Loucy (cell line): ENCODE data around the gene KEL.

ENCODE experiments used
- H2AFZ ChIP-seq: fragments of 200-600 bp; sonication (generic); 2 replicates; pipeline ENCODE4 v1.6.0; 2016; ENCODE audit warnings: antibody characterized with exemption, mild to moderate bottlenecking, low read length, moderate library complexity
- H3F3A ChIP-seq: fragments of 200-600 bp; 2 replicates; pipeline ENCODE4 v1.6.0; 2016; ENCODE audit warnings: antibody characterized with exemption, low read depth, mild to moderate bottlenecking
- H3K27me3 ChIP-seq: fragments of 200-600 bp; sonication (generic); 2 replicates; pipeline ENCODE4 v1.6.1; 2014; ENCODE audit warnings: low read length, mild to moderate bottlenecking; ENCODE audit not compliant: insufficient read depth, poor library complexity, severe bottlenecking
- H3K36me3 ChIP-seq: fragments of 200-600 bp; sonication (generic); 2 replicates; pipeline ENCODE4 v1.6.1; 2016; ENCODE audit warnings: low read length; ENCODE audit not compliant: insufficient read depth
- H3K4me1 ChIP-seq: fragments of 200-600 bp; sonication (generic); 2 replicates; pipeline ENCODE4 v1.5.1; 2014; ENCODE audit warnings: low read length, mild to moderate bottlenecking; ENCODE audit not compliant: insufficient read depth, poor library complexity, severe bottlenecking
- H3K4me2 ChIP-seq: fragments of 200-600 bp; sonication (generic); 2 replicates; pipeline ENCODE4 v1.6.0; 2014; ENCODE audit warnings: antibody characterized with exemption, low read length, low read depth, mild to moderate bottlenecking; ENCODE audit not compliant: poor library complexity, severe bottlenecking
- H3K4me3 ChIP-seq: fragments of 200-600 bp; sonication (generic); 2 replicates; pipeline ENCODE4 v1.5.1; 2014; ENCODE audit warnings: low read length, mild to moderate bottlenecking, mixed read lengths; ENCODE audit not compliant: poor library complexity, severe bottlenecking
- H3K79me2 ChIP-seq: fragments of 200-600 bp; sonication (generic); 2 replicates; pipeline ENCODE4 v1.6.1; 2014; ENCODE audit warnings: low read length; ENCODE audit not compliant: insufficient read depth
- H3K9ac ChIP-seq: fragments of 200-600 bp; sonication (generic); 2 replicates; pipeline ENCODE4 v1.6.0; 2014; ENCODE audit warnings: mild to moderate bottlenecking, low read depth, low read length, moderate library complexity; ENCODE audit not compliant: poor library complexity, severe bottlenecking
- H3K9me2 ChIP-seq: fragments of 200-600 bp; sonication (generic); replicated peaks from 2 replicates; pipeline ENCODE4 v1.6.1; 2016; ENCODE audit warnings: low read depth, low read length, mixed read lengths
- H3K9me3 ChIP-seq: fragments of 200-600 bp; sonication (generic); 2 replicates; pipeline ENCODE4 v1.6.1; 2014; ENCODE audit warnings: mild to moderate bottlenecking, antibody characterized with exemption, low read length, low read depth; ENCODE audit not compliant: insufficient read depth
- H4K20me1 ChIP-seq: fragments of 200-600 bp; sonication (generic); 2 replicates; pipeline ENCODE4 v1.6.0; 2014; ENCODE audit warnings: antibody characterized with exemption, low read length, mild to moderate bottlenecking; ENCODE audit not compliant: insufficient read depth, poor library complexity, severe bottlenecking
- EZH2phosphoT487 ChIP-seq: fragments of 200-600 bp; IDR thresholded peaks from 2 replicates; pipeline ENCODE4 v1.6.1; 2018; ENCODE audit warnings: antibody characterized with exemption, mild to moderate bottlenecking, moderate library complexity, borderline replicate concordance
- TF ChIP-seq, protein P1 (sequence below): fragments of 200-600 bp; sonication (generic); conservative IDR thresholded peaks from 2 replicates; pipeline ENCODE4 v1.5.1; 2014; ENCODE audit warnings: mild to moderate bottlenecking, antibody characterized with exemption, low read length

The KEL gene

DNA sequence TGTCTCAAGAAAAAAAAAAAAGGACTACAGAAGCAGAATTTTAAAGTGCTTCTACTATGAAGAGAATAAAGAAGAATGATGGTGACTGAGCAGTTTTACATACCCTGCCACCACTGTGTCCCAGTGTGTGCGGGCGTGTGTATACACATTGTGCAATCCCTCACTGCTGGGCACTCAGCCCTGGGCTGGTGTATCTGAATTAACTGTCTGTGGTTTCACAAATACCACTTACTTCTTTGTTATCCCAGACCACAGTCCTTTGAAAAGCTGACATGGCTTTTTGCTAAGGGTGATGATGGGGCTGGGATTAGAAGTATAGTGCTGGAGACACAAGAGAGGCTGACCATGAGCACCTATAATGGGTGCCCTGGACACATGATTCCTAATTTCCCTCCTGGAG, 55.5 kb downstream of the KEL start:
- Histone ChIP-seq H3K27me3 (no peaks in the 10 kb centered on the region), H3K36me3 (no peaks in the 10 kb centered on the region), H4K20me1 (no peaks in the 10 kb centered on the region), H3K9ac (no peak overlapping the region), H3K9me3 (0 out of 2 replicates have a peak, but pooled peaks cover 9% of the 10 kb centered on the region), H3F3A (no peaks in the 10 kb centered on the region), H3K9me2 (no peaks in the 10 kb centered on the region), H3K79me2 (no peaks in the 10 kb centered on the region), H2AFZ (no peak overlapping the region), H3K4me3 (no peak overlapping the region), H3K4me2 (no peak overlapping the region), H3K4me1 (no peaks in the 10 kb centered on the region)
- TF ChIP-seq, protein P1, sequence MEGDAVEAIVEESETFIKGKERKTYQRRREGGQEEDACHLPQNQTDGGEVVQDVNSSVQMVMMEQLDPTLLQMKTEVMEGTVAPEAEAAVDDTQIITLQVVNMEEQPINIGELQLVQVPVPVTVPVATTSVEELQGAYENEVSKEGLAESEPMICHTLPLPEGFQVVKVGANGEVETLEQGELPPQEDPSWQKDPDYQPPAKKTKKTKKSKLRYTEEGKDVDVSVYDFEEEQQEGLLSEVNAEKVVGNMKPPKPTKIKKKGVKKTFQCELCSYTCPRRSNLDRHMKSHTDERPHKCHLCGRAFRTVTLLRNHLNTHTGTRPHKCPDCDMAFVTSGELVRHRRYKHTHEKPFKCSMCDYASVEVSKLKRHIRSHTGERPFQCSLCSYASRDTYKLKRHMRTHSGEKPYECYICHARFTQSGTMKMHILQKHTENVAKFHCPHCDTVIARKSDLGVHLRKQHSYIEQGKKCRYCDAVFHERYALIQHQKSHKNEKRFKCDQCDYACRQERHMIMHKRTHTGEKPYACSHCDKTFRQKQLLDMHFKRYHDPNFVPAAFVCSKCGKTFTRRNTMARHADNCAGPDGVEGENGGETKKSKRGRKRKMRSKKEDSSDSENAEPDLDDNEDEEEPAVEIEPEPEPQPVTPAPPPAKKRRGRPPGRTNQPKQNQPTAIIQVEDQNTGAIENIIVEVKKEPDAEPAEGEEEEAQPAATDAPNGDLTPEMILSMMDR = no peak
- TF ChIP-seq EZH2phosphoT487 = no peak

DNA sequence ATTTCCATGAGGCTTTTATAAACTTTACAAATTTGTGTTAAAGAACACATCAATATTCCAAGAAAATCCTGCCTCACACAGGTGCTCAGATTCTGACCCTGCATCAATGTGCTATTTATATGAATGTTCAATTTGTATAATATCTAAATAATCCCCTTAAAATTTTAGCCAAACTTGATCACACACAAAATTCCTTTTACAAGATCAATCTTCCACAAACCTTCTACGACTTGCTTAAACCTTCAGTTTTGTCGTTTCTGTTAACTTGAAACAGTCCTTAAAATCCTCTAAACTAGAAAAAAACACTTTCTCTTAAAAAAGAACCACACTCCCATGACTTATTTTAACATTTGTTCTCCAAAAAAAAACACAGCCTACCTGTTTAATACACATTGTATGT, 56.4 kb downstream of the KEL start:
- Histone ChIP-seq H3K9me2 (no peaks in the 10 kb centered on the region), H3F3A (no peaks in the 10 kb centered on the region), H3K9me3 (0 out of 2 replicates have a peak, but pooled peaks cover 9% of the 10 kb centered on the region), H4K20me1 (no peaks in the 10 kb centered on the region), H3K9ac (no peak overlapping the region), H3K27me3 (no peaks in the 10 kb centered on the region), H3K79me2 (no peaks in the 10 kb centered on the region), H3K4me3 (no peak overlapping the region), H3K4me1 (no peaks in the 10 kb centered on the region), H2AFZ (no peak overlapping the region), H3K36me3 (no peaks in the 10 kb centered on the region), H3K4me2 (no peak overlapping the region)
- TF ChIP-seq, protein P1 = no peak
- no peak for TF ChIP-seq EZH2phosphoT487

DNA sequence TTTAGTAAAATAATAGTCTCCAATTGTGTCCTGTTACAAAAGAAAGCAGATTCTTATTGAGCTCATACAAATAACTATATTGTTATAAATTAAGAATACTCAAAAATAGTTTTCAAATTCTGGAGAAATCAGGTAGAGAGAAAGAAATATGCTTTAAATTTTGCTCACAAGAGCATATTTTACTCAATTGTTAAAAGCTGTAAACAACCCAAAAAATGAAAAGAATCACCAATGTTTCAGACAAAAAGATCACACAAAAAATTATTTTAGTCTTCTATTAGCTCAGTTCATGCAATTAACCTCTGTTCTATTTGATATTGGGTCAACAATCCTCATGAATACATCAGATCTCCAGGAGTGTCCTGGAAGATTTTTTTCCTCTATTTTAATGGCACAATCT, 58.0 kb downstream of the KEL start:
- Histone ChIP-seq H3K9ac (no peak overlapping the region), H3K9me3 (0 out of 2 replicates have a peak, but pooled peaks cover 9% of the 10 kb centered on the region), H3K4me2 (no peak overlapping the region), H3K4me1 (no peaks in the 10 kb centered on the region), H3K36me3 (no peaks in the 10 kb centered on the region), H4K20me1 (no peaks in the 10 kb centered on the region), H3K4me3 (no peak overlapping the region), H3F3A (no peaks in the 10 kb centered on the region), H3K79me2 (no peaks in the 10 kb centered on the region), H3K27me3 (no peaks in the 10 kb centered on the region), H3K9me2 (no peaks in the 10 kb centered on the region), H2AFZ (no peak overlapping the region)
- TF ChIP-seq, protein P1 = no peak
- no peak for TF ChIP-seq EZH2phosphoT487
